ENCODE data around the gene KDM8.

GRCh38 chr16:27190316-27190871, 12.9 kb upstream of the KDM8 start:
- TF ChIP-seq, protein P1, sequence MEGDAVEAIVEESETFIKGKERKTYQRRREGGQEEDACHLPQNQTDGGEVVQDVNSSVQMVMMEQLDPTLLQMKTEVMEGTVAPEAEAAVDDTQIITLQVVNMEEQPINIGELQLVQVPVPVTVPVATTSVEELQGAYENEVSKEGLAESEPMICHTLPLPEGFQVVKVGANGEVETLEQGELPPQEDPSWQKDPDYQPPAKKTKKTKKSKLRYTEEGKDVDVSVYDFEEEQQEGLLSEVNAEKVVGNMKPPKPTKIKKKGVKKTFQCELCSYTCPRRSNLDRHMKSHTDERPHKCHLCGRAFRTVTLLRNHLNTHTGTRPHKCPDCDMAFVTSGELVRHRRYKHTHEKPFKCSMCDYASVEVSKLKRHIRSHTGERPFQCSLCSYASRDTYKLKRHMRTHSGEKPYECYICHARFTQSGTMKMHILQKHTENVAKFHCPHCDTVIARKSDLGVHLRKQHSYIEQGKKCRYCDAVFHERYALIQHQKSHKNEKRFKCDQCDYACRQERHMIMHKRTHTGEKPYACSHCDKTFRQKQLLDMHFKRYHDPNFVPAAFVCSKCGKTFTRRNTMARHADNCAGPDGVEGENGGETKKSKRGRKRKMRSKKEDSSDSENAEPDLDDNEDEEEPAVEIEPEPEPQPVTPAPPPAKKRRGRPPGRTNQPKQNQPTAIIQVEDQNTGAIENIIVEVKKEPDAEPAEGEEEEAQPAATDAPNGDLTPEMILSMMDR (tag by site-specific recombination; IDR thresholded peaks at IDR 0.05) = no peak
- TF ChIP-seq HOXA7 (CRISPR knock-in tag; IDR thresholded peaks at IDR 0.05; ENCODE audit: borderline replicate concordance) (no peak), ZNF48 (tag by site-specific recombination; IDR thresholded peaks at IDR 0.05) (no peak), ZNF10 (tag by site-specific recombination; IDR thresholded peaks at IDR 0.05) (no peak), HOXD13 (CRISPR knock-in tag; IDR thresholded peaks at IDR 0.05; ENCODE audit: borderline replicate concordance) (no peak), ZNF274 (IDR thresholded peaks at IDR 0.05; ENCODE audit: low read length) (no peak), ZNF274 (tag by site-specific recombination; IDR thresholded peaks at IDR 0.05; ENCODE audit: borderline replicate concordance) (no peak)
- TF ChIP-seq, protein P2, sequence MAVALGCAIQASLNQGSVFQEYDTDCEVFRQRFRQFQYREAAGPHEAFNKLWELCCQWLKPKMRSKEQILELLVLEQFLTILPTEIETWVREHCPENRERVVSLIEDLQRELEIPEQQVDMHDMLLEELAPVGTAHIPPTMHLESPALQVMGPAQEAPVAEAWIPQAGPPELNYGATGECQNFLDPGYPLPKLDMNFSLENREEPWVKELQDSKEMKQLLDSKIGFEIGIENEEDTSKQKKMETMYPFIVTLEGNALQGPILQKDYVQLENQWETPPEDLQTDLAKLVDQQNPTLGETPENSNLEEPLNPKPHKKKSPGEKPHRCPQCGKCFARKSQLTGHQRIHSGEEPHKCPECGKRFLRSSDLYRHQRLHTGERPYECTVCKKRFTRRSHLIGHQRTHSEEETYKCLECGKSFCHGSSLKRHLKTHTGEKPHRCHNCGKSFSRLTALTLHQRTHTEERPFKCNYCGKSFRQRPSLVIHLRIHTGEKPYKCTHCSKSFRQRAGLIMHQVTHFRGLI (tag by site-specific recombination; IDR thresholded peaks at IDR 0.05) = no peak
